Activated effector memory CD4-positive, alpha-beta T cell treated with anti-CD3 and anti-CD28 coated beads, Interleukin-2, amount 50 U/mL, for 16 hours (primary cell): ENCODE measurements around the gene TMEM175.
"Not testable (repeated sequence)": the region's sequence is repeated elsewhere in the genome, so short reads cannot be mapped to it uniquely, and the experiment has no call there.

Experiments used
- DNase-seq: peaks from one replicate; pipeline ENCODE4 v3.0.0-alpha.2; 2020

TMEM175 gene

GRCh38 chr4:993111-994029, 61.1 kb downstream of the TMEM175 start, which contains the start of gene SLC26A1:
Gene SLC26A1 (minus strand): TSS chr4:993404. CDS start chr4:991703, 1,701 bp downstream.
- DNase-seq: no peak

GRCh38 chr4:995311-996026, 63.2 kb downstream of the TMEM175 start:
- DNase-seq: no peak

GRCh38 chr4:996030-996996, 64.1 kb downstream of the TMEM175 start:
- no peak for DNase-seq

GRCh38 chr4:996997-997374, 64.7 kb downstream of the TMEM175 start:
- DNase-seq: no peak

- no peak for DNase-seq
These were observed 65.3 kb downstream of the TMEM175 start for GRCh38 chr4:997375-998071.

- DNase-seq: no peak
These were observed 65.9 kb downstream of the TMEM175 start for GRCh38 chr4:998096-998691.

GRCh38 chr4:999240-999863, 67.1 kb downstream of the TMEM175 start:
- not testable (repeated sequence) for DNase-seq

- DNase-seq: no peak
These were observed 67.7 kb downstream of the TMEM175 start for GRCh38 chr4:999882-1000425.

GRCh38 chr4:1000686-1001260, 68.5 kb downstream of the TMEM175 start:
- DNase-seq: no peak

GRCh38 chr4:1001561-1002130, 69.4 kb downstream of the TMEM175 start:
- no peak for DNase-seq

GRCh38 chr4:1002131-1002630, 69.9 kb downstream of the TMEM175 start:
- DNase-seq: no peak

GRCh38 chr4:1002631-1003251, 70.5 kb downstream of the TMEM175 start:
- DNase-seq: no peak

GRCh38 chr4:1003271-1004070, 71.2 kb downstream of the TMEM175 start:
- DNase-seq: no peak

- no peak for DNase-seq
These were observed 71.8 kb downstream of the TMEM175 start for GRCh38 chr4:1004071-1004418.

GRCh38 chr4:1004557-1005485, 72.6 kb downstream of the TMEM175 start:
- no peak for DNase-seq

- no peak for DNase-seq
These were observed 74.6 kb downstream of the TMEM175 start for GRCh38 chr4:1006856-1007255.
